ENCODE measurements around the gene KCNH1. TPM values are rescaled to one million over a fixed set of nuclear protein-coding genes. Genes with fewer than 3 reads are reported as not detected.

Gene KCNH1
- total and polyA plus RNA-seq, 2 donors, result 0.62 to 0.85 TPM

- no peak overlapping the region for H3K4me3 ChIP-seq (ENCODE audit: low read length in 2 of 2)
- peaks cover 0 to 8% of the 10 kb centered on the region in 2 donors for H3K4me1 ChIP-seq (ENCODE audit: control insufficient read depth in 2 of 2, insufficient read depth in 2 of 2, low read length in 2 of 2)
- H3K36me3 ChIP-seq (ENCODE audit: control insufficient read depth in 2 of 2, insufficient read depth in 2 of 2, low read length in 1 of 2), result no peaks in the 10 kb centered on the region
- no peak for DNase-seq (ENCODE audit: low read depth in 6 of 9, low spot score in 9 of 9)
- H3K9me3 ChIP-seq (ENCODE audit: control insufficient read depth in 2 of 2, insufficient read depth in 1 of 2, low read length in 1 of 2), result no peaks in the 10 kb centered on the region
- H3K27me3 ChIP-seq (ENCODE audit: control insufficient read depth in 2 of 2, insufficient read depth in 1 of 2, low read length in 1 of 2), result no peaks in the 10 kb centered on the region
- no peak overlapping the region for H3K27ac ChIP-seq (ENCODE audit: low read depth in 1 of 2, low read length in 1 of 2)
- 12% methylated on average over 1 of the region's 1 CpG for WGBS
Observed at GRCh38 chr1:210696709-210697108, 437.2 kb downstream of the KCNH1 start.

- H3K27ac ChIP-seq (ENCODE audit: low read depth in 1 of 2, low read length in 1 of 2), result no peak overlapping the region
- WGBS, result 87% methylated on average over 1 of the region's 1 CpG
- no peak for DNase-seq (ENCODE audit: low read depth in 6 of 9, low spot score in 9 of 9)
- peaks cover 0 to 8% of the 10 kb centered on the region in 2 donors for H3K4me1 ChIP-seq (ENCODE audit: control insufficient read depth in 2 of 2, insufficient read depth in 2 of 2, low read length in 2 of 2)
- no peak overlapping the region for H3K4me3 ChIP-seq (ENCODE audit: low read length in 2 of 2)
- H3K9me3 ChIP-seq (ENCODE audit: control insufficient read depth in 2 of 2, insufficient read depth in 1 of 2, low read length in 1 of 2), result no peaks in the 10 kb centered on the region
- H3K27me3 ChIP-seq (ENCODE audit: control insufficient read depth in 2 of 2, insufficient read depth in 1 of 2, low read length in 1 of 2), result no peaks in the 10 kb centered on the region
- no peaks in the 10 kb centered on the region for H3K36me3 ChIP-seq (ENCODE audit: control insufficient read depth in 2 of 2, insufficient read depth in 2 of 2, low read length in 1 of 2)
Observed at GRCh38 chr1:210695026-210695425, 438.9 kb downstream of the KCNH1 start.

DNA sequence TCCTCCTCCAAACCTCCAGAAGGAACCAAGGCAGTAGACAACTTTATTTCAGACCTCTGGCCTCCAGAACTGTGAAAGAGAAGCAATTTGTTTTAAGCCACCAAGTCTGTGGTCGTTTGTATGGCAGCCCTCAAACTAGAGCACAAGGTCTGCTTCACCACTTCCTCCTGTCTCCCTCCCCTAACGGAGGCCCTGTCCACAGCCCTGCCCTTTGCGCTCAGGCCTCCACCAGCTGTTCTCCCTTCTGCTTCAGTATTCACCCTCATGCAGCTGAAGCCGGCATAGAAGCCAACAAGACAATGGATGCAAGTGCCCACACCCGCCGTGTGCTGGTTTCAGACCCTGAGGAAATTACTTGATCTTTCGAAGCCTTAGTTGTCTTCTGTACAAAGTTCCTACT, 441.2 kb downstream of the KCNH1 start:
- no peaks in the 10 kb centered on the region for H3K36me3 ChIP-seq (ENCODE audit: control insufficient read depth in 2 of 2, insufficient read depth in 2 of 2, low read length in 1 of 2)
- no peak overlapping the region for H3K4me3 ChIP-seq (ENCODE audit: low read length in 2 of 2)
- peak in 2 of 9 donors; percentile 13 to 36 for DNase-seq (ENCODE audit: low read depth in 6 of 9, low spot score in 9 of 9)
- 15% methylated on average over 7 of the region's 7 CpGs for WGBS
- peaks cover 0 to 8% of the 10 kb centered on the region in 2 donors for H3K4me1 ChIP-seq (ENCODE audit: control insufficient read depth in 2 of 2, insufficient read depth in 2 of 2, low read length in 2 of 2)
- no peaks in the 10 kb centered on the region for H3K27me3 ChIP-seq (ENCODE audit: control insufficient read depth in 2 of 2, insufficient read depth in 1 of 2, low read length in 1 of 2)
- H3K27ac ChIP-seq (ENCODE audit: low read depth in 1 of 2, low read length in 1 of 2), result no peak overlapping the region
- H3K9me3 ChIP-seq (ENCODE audit: control insufficient read depth in 2 of 2, insufficient read depth in 1 of 2, low read length in 1 of 2), result no peaks in the 10 kb centered on the region

GRCh38 chr1:210691039-210691610, 442.8 kb downstream of the KCNH1 start:
- DNase-seq (ENCODE audit: low read depth in 6 of 9, low spot score in 9 of 9), result no peak
- Histone ChIP-seq H3K4me3 (ENCODE audit: low read length in 2 of 2) (no peak overlapping the region), H3K9me3 (ENCODE audit: control insufficient read depth in 2 of 2, insufficient read depth in 1 of 2, low read length in 1 of 2) (peaks cover 0 to 1% of the 10 kb centered on the region in 2 donors), H3K27ac (ENCODE audit: low read depth in 1 of 2, low read length in 1 of 2) (no peak overlapping the region), H3K4me1 (ENCODE audit: control insufficient read depth in 2 of 2, insufficient read depth in 2 of 2, low read length in 2 of 2) (peaks cover 0 to 8% of the 10 kb centered on the region in 2 donors), H3K36me3 (ENCODE audit: control insufficient read depth in 2 of 2, insufficient read depth in 2 of 2, low read length in 1 of 2) (no peaks in the 10 kb centered on the region), H3K27me3 (ENCODE audit: control insufficient read depth in 2 of 2, insufficient read depth in 1 of 2, low read length in 1 of 2) (no peaks in the 10 kb centered on the region)
- 96% methylated on average over 6 of the region's 6 CpGs for WGBS

DNA sequence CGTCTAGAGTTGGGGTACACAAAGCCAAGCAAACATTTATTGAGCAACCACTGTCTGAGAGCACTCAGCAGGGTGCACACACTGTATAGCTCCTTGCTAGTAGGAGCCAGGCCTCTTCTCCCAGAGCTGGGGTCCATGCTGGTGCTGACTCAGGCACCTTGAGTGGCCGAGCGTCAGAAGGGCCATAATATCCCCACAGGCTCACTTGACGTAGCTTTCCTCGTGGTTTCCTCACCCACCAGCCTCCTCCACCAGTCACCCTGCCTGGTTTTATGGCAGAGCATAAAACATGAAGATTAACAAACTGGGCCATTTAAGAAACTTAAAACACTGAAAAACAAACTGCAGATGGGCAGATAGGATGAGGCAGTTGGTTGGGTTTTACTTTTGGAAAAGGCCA, 443.7 kb downstream of the KCNH1 start:
- Histone ChIP-seq H3K36me3 (ENCODE audit: control insufficient read depth in 2 of 2, insufficient read depth in 2 of 2, low read length in 1 of 2) (no peaks in the 10 kb centered on the region), H3K27ac (ENCODE audit: low read depth in 1 of 2, low read length in 1 of 2) (no peak overlapping the region), H3K9me3 (ENCODE audit: control insufficient read depth in 2 of 2, insufficient read depth in 1 of 2, low read length in 1 of 2) (peaks cover 0 to 1% of the 10 kb centered on the region in 2 donors), H3K27me3 (ENCODE audit: control insufficient read depth in 2 of 2, insufficient read depth in 1 of 2, low read length in 1 of 2) (no peaks in the 10 kb centered on the region), H3K4me1 (ENCODE audit: control insufficient read depth in 2 of 2, insufficient read depth in 2 of 2, low read length in 2 of 2) (peaks cover 0 to 8% of the 10 kb centered on the region in 2 donors), H3K4me3 (ENCODE audit: low read length in 2 of 2) (no peak overlapping the region)
- WGBS, result 94% methylated on average over 5 of the region's 5 CpGs
- DNase-seq (ENCODE audit: low read depth in 6 of 9, low spot score in 9 of 9), result no peak

DNA sequence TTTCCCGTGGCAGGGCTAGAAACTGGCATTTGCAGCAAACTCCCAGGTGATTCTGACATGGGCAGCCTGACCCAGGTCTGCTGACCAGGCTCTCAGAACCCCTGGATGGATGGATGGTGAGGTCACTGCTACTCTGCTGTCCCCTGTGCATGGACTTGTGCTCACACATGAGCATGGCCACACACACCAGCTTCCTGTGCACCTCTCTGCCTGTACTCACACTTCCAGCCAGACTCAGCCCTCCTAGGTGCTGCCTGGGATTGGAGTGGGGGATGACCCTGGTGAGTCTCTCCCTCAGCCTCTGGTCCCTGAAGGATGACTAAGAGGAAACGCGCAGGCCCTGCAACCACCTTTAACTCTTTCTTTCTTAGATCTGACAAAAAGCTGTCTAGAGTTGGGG, 444.1 kb downstream of the KCNH1 start:
- 97% methylated on average over 3 of the region's 3 CpGs for WGBS
- Histone ChIP-seq H3K4me3 (ENCODE audit: low read length in 2 of 2) (no peak overlapping the region), H3K4me1 (ENCODE audit: control insufficient read depth in 2 of 2, insufficient read depth in 2 of 2, low read length in 2 of 2) (peaks cover 0 to 8% of the 10 kb centered on the region in 2 donors), H3K27me3 (ENCODE audit: control insufficient read depth in 2 of 2, insufficient read depth in 1 of 2, low read length in 1 of 2) (no peaks in the 10 kb centered on the region), H3K27ac (ENCODE audit: low read depth in 1 of 2, low read length in 1 of 2) (no peak overlapping the region), H3K36me3 (ENCODE audit: control insufficient read depth in 2 of 2, insufficient read depth in 2 of 2, low read length in 1 of 2) (no peaks in the 10 kb centered on the region), H3K9me3 (ENCODE audit: control insufficient read depth in 2 of 2, insufficient read depth in 1 of 2, low read length in 1 of 2) (peaks cover 0 to 1% of the 10 kb centered on the region in 2 donors)
- no peak for DNase-seq (ENCODE audit: low read depth in 6 of 9, low spot score in 9 of 9)

DNA sequence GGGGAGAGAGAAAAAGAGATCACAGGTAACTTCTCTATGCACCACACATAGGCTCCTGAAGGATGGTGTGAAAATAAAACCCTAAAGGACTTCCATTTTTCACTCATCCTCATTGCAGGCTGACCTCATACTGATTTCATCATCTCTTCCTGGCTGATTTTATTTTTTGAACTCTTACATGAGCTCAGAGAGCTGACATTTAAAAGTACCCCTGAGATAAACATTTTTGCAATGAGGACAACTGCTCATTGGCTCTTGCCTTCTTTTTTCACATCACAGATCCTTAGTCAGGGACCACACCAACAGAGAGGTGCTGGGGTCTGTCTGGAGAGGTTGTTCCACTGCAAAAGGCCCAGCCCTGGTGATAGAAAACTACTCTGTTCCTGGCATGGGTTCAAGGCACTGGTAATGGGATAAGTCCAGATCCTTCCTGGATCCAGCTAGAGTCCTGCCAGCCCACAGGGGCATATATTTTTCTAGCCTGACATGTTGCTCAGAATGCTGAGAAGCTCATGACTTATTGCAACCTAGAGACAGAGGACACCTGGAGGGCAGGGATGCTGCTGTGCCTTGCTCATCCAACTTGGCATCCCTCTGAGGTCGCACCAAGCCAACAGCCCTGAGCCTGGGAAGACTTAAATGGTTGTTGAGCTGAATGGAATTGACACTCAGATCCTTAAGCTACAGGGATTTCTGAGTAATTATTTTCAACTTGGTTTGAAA, 445.3 kb downstream of the KCNH1 start:
- Histone ChIP-seq H3K36me3 (ENCODE audit: control insufficient read depth in 2 of 2, insufficient read depth in 2 of 2, low read length in 1 of 2) (no peaks in the 10 kb centered on the region), H3K4me1 (ENCODE audit: control insufficient read depth in 2 of 2, insufficient read depth in 2 of 2, low read length in 2 of 2) (peaks cover 0 to 8% of the 10 kb centered on the region in 2 donors), H3K27me3 (ENCODE audit: control insufficient read depth in 2 of 2, insufficient read depth in 1 of 2, low read length in 1 of 2) (no peaks in the 10 kb centered on the region), H3K4me3 (ENCODE audit: low read length in 2 of 2) (no peak overlapping the region), H3K9me3 (ENCODE audit: control insufficient read depth in 2 of 2, insufficient read depth in 1 of 2, low read length in 1 of 2) (peaks cover 0 to 1% of the 10 kb centered on the region in 2 donors), H3K27ac (ENCODE audit: low read depth in 1 of 2, low read length in 1 of 2) (no peak overlapping the region)
- 98% methylated on average over 1 of the region's 1 CpG for WGBS
- no peak for DNase-seq (ENCODE audit: low read depth in 6 of 9, low spot score in 9 of 9)

DNA sequence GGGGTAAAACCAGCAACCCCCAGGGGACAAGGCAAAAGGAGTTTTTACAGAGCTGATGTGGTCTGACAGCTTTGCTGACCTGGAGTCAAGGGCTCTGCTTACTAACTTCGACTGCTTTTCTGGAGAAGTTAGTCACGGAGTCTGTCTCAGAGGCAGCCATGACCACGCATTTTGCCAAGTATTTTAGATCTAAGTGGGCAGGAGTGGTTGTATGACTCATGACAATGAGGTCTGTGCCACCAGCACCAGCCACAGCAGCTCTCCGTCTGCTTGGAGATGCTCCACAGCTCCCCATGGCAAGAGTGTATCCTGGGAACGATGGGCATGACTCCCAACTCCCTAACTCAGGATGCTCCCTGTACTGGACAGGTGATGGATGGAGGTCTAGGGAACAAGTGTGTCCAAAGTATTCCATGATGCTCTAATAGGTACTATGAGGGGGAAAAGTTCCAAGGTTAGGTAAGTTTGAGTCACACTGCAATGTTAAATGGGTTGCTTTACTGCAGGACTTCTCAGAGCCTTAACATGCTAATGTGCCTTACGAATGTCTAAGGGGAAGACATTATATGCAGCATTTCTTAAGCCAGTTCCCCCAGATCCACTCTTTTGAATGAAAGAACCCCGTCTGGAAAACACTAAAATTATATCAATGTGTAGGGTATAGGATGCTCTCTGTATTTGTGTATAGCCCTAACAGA, 446.2 kb downstream of the KCNH1 start:
- H3K9me3 ChIP-seq (ENCODE audit: control insufficient read depth in 2 of 2, insufficient read depth in 1 of 2, low read length in 1 of 2), result peaks cover 0 to 1% of the 10 kb centered on the region in 2 donors
- WGBS, result 97% methylated on average over 7 of the region's 7 CpGs
- DNase-seq (ENCODE audit: low read depth in 6 of 9, low spot score in 9 of 9), result no peak
- no peak overlapping the region for H3K4me3 ChIP-seq (ENCODE audit: low read length in 2 of 2)
- H3K36me3 ChIP-seq (ENCODE audit: control insufficient read depth in 2 of 2, insufficient read depth in 2 of 2, low read length in 1 of 2), result no peaks in the 10 kb centered on the region
- no peaks in the 10 kb centered on the region for H3K27me3 ChIP-seq (ENCODE audit: control insufficient read depth in 2 of 2, insufficient read depth in 1 of 2, low read length in 1 of 2)
- peaks cover 0 to 5% of the 10 kb centered on the region in 2 donors for H3K4me1 ChIP-seq (ENCODE audit: control insufficient read depth in 2 of 2, insufficient read depth in 2 of 2, low read length in 2 of 2)
- no peak overlapping the region for H3K27ac ChIP-seq (ENCODE audit: low read depth in 1 of 2, low read length in 1 of 2)

- Histone ChIP-seq H3K4me1 (ENCODE audit: control insufficient read depth in 2 of 2, insufficient read depth in 2 of 2, low read length in 2 of 2) (no peaks in the 10 kb centered on the region), H3K27ac (ENCODE audit: low read depth in 1 of 2, low read length in 1 of 2) (no peak overlapping the region), H3K27me3 (ENCODE audit: control insufficient read depth in 2 of 2, insufficient read depth in 1 of 2, low read length in 1 of 2) (no peaks in the 10 kb centered on the region), H3K36me3 (ENCODE audit: control insufficient read depth in 2 of 2, insufficient read depth in 2 of 2, low read length in 1 of 2) (no peaks in the 10 kb centered on the region), H3K9me3 (ENCODE audit: control insufficient read depth in 2 of 2, insufficient read depth in 1 of 2, low read length in 1 of 2) (peaks cover 0 to 1% of the 10 kb centered on the region in 2 donors), H3K4me3 (ENCODE audit: low read length in 2 of 2) (no peak overlapping the region)
- DNase-seq (ENCODE audit: low read depth in 6 of 9, low spot score in 9 of 9), result no peak
- WGBS, result 84% methylated on average over 3 of the region's 3 CpGs
Observed at GRCh38 chr1:210686841-210687240, 447.1 kb downstream of the KCNH1 start.
